Measurements from ENCODE around the gene LCN2.

LCN2 gene

GRCh38 chr9:128187361-128187760 lies 38.1 kb downstream of the LCN2 start:
- peaks cover 34% of the 10 kb centered on the region; the same call in 1 of the 2 replicates for H3K36me3 ChIP-seq (ENCODE audit: insufficient read depth, low read depth, low read length)
- no peak overlapping the region for H3K27ac ChIP-seq (ENCODE audit: low read length)
- H3K27me3 ChIP-seq (ENCODE audit: insufficient read depth, low read length), result no peaks in the 10 kb centered on the region

GRCh38 chr9:128188209-128188608 lies 39.0 kb downstream of the LCN2 start:
- Histone ChIP-seq H3K9ac (ENCODE audit: low read depth, low read length) (no peak overlapping the region), H3K27ac (ENCODE audit: low read length) (no peak overlapping the region), H3K4me3 (ENCODE audit: low read length) (no peak overlapping the region), H3K36me3 (ENCODE audit: insufficient read depth, low read depth, low read length) (peaks cover 32% of the 10 kb centered on the region; the same call in 1 of the 2 replicates), H3K27me3 (ENCODE audit: insufficient read depth, low read length) (no peaks in the 10 kb centered on the region), H3K9me3 (ENCODE audit: insufficient read depth, low read depth, low read length) (no peaks in the 10 kb centered on the region), H3K4me1 (ENCODE audit: insufficient read depth, low read length) (no peaks in the 10 kb centered on the region; the same call in 1 of the 2 replicates)

More at GRCh38 chr9:128187361-128187760, 38.1 kb downstream of the LCN2 start:
- Histone ChIP-seq H3K4me3 (ENCODE audit: low read length) (no peak overlapping the region), H3K4me1 (ENCODE audit: insufficient read depth, low read length) (no peaks in the 10 kb centered on the region), H3K9me3 (ENCODE audit: insufficient read depth, low read depth, low read length) (no peaks in the 10 kb centered on the region), H3K9ac (ENCODE audit: low read depth, low read length) (no peak overlapping the region)

GRCh38 chr9:128190013-128190412 lies 40.8 kb downstream of the LCN2 start:
- Histone ChIP-seq H3K36me3 (ENCODE audit: insufficient read depth, low read depth, low read length) (peaks cover 21% of the 10 kb centered on the region; the same call in 1 of the 2 replicates), H3K27ac (ENCODE audit: low read length) (no peak overlapping the region), H3K4me1 (ENCODE audit: insufficient read depth, low read length) (no peaks in the 10 kb centered on the region; the same call in 1 of the 2 replicates), H3K9me3 (ENCODE audit: insufficient read depth, low read depth, low read length) (no peaks in the 10 kb centered on the region), H3K4me3 (ENCODE audit: low read length) (no peak overlapping the region), H3K9ac (ENCODE audit: low read depth, low read length) (no peak overlapping the region), H3K27me3 (ENCODE audit: insufficient read depth, low read length) (peaks cover 5% of the 10 kb centered on the region; the same call in 1 of the 2 replicates)

- Histone ChIP-seq H3K36me3 (ENCODE audit: insufficient read depth, low read depth, low read length) (peaks cover 21% of the 10 kb centered on the region; the same call in 1 of the 2 replicates), H3K4me3 (ENCODE audit: low read length) (peak overlapping the region; percentile 88), H3K9ac (ENCODE audit: low read depth, low read length) (peak overlapping the region; percentile 83; the same call in 1 of the 2 replicates), H3K27me3 (ENCODE audit: insufficient read depth, low read length) (peaks cover 5% of the 10 kb centered on the region; the same call in 1 of the 2 replicates), H3K27ac (ENCODE audit: low read length) (no peak overlapping the region), H3K9me3 (ENCODE audit: insufficient read depth, low read depth, low read length) (no peaks in the 10 kb centered on the region), H3K4me1 (ENCODE audit: insufficient read depth, low read length) (no peaks in the 10 kb centered on the region; the same call in 1 of the 2 replicates)
Measured at GRCh38 chr9:128190516-128191405, 41.5 kb downstream of the LCN2 start.

GRCh38 chr9:128191406-128192046 lies 42.3 kb downstream of the LCN2 start, which contains the start of gene CIZ1:
Gene CIZ1, minus strand, starts transcription at chr9:128191572. Its CDS starts 715 bp downstream, at chr9:128190857.
- Histone ChIP-seq H3K27me3 (ENCODE audit: insufficient read depth, low read length) (peaks cover 5% of the 10 kb centered on the region; the same call in 1 of the 2 replicates), H3K4me3 (ENCODE audit: low read length) (peak within 1 kb of the TSS; percentile 88), H3K4me1 (ENCODE audit: insufficient read depth, low read length) (no peaks in the 10 kb centered on the region; the same call in 1 of the 2 replicates), H3K9ac (ENCODE audit: low read depth, low read length) (peak within 1 kb of the TSS; percentile 83; the same call in 1 of the 2 replicates), H3K36me3 (ENCODE audit: insufficient read depth, low read depth, low read length) (peaks cover 21% of the 10 kb centered on the region; the same call in 1 of the 2 replicates), H3K9me3 (ENCODE audit: insufficient read depth, low read depth, low read length) (no peaks in the 10 kb centered on the region), H3K27ac (ENCODE audit: low read length) (no peak within 1 kb of the TSS)

GRCh38 chr9:128192601-128193371 lies 43.5 kb downstream of the LCN2 start:
- Histone ChIP-seq H3K9me3 (ENCODE audit: insufficient read depth, low read depth, low read length) (no peaks in the 10 kb centered on the region), H3K36me3 (ENCODE audit: insufficient read depth, low read depth, low read length) (peaks cover 16% of the 10 kb centered on the region; the same call in 1 of the 2 replicates), H3K4me1 (ENCODE audit: insufficient read depth, low read length) (no peaks in the 10 kb centered on the region; the same call in 1 of the 2 replicates), H3K27me3 (ENCODE audit: insufficient read depth, low read length) (peaks cover 5% of the 10 kb centered on the region; the same call in 1 of the 2 replicates), H3K27ac (ENCODE audit: low read length) (no peak overlapping the region), H3K4me3 (ENCODE audit: low read length) (peak overlapping the region; percentile 46; the same call in 1 of the 2 replicates), H3K9ac (ENCODE audit: low read depth, low read length) (no peak overlapping the region; the same call in 1 of the 2 replicates)

GRCh38 chr9:128193469-128194096 lies 44.3 kb downstream of the LCN2 start:
- Histone ChIP-seq H3K9me3 (ENCODE audit: insufficient read depth, low read depth, low read length) (no peaks in the 10 kb centered on the region), H3K4me1 (ENCODE audit: insufficient read depth, low read length) (no peaks in the 10 kb centered on the region; the same call in 1 of the 2 replicates), H3K4me3 (ENCODE audit: low read length) (no peak overlapping the region), H3K27me3 (ENCODE audit: insufficient read depth, low read length) (peaks cover 5% of the 10 kb centered on the region; the same call in 1 of the 2 replicates), H3K36me3 (ENCODE audit: insufficient read depth, low read depth, low read length) (peaks cover 9% of the 10 kb centered on the region; the same call in 1 of the 2 replicates), H3K27ac (ENCODE audit: low read length) (no peak overlapping the region), H3K9ac (ENCODE audit: low read depth, low read length) (no peak overlapping the region)

GRCh38 chr9:128201441-128202369 lies 52.5 kb downstream of the LCN2 start:
- Histone ChIP-seq H3K9ac (ENCODE audit: low read depth, low read length) (no peak overlapping the region), H3K27me3 (ENCODE audit: insufficient read depth, low read length) (no peaks in the 10 kb centered on the region; the same call in 1 of the 2 replicates), H3K4me3 (ENCODE audit: low read length) (no peak overlapping the region), H3K4me1 (ENCODE audit: insufficient read depth, low read length) (peaks cover 9% of the 10 kb centered on the region), H3K9me3 (ENCODE audit: insufficient read depth, low read depth, low read length) (no peaks in the 10 kb centered on the region), H3K36me3 (ENCODE audit: insufficient read depth, low read depth, low read length) (no peaks in the 10 kb centered on the region), H3K27ac (ENCODE audit: low read length) (no peak overlapping the region)

GRCh38 chr9:128202648-128203023 lies 53.4 kb downstream of the LCN2 start:
- H3K4me3 ChIP-seq (ENCODE audit: low read length), result peak overlapping the region; percentile 88; the same call in 1 of the 2 replicates
- H3K4me1 ChIP-seq (ENCODE audit: insufficient read depth, low read length), result peaks cover 9% of the 10 kb centered on the region

More at GRCh38 chr9:128202648-128203023, 53.4 kb downstream of the LCN2 start:
- Histone ChIP-seq H3K27me3 (ENCODE audit: insufficient read depth, low read length) (no peaks in the 10 kb centered on the region; the same call in 1 of the 2 replicates), H3K36me3 (ENCODE audit: insufficient read depth, low read depth, low read length) (no peaks in the 10 kb centered on the region), H3K9me3 (ENCODE audit: insufficient read depth, low read depth, low read length) (no peaks in the 10 kb centered on the region), H3K9ac (ENCODE audit: low read depth, low read length) (no peak overlapping the region), H3K27ac (ENCODE audit: low read length) (no peak overlapping the region)
